Activated T-cell treated with anti-CD3 and anti-CD28 coated beads, Interleukin-2, amount 50 U/mL, for 1 hour (primary cell): ENCODE measurements around the gene ANGPTL2.

Experiments
- DNase-seq: peaks from one replicate; pipeline ENCODE4 v3.0.0-alpha.2; 2020

Gene ANGPTL2

GRCh38 chr9:127116088-127116726, 6.2 kb downstream of the ANGPTL2 start:
- DNase-seq, result no peak

DNA sequence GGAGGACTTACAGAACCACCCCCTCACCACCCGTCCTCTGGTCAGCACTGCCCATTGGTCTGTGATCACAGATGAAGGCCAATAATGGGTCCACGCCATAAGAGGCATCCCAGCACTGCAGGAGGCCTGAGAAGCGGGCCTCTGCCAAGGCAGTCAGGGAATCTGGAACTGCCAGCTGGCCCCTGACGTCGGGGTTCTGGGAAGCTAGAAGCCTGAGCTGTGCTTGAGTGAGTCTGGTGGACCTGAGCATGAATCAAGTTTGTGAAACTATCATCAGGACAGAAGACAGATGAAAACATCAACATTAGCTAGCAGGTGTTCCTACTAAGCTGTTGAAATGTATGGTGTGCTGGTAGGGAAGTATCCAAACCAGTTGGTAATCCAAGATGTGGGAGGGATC, 7.8 kb downstream of the ANGPTL2 start:
- no peak for DNase-seq

DNA sequence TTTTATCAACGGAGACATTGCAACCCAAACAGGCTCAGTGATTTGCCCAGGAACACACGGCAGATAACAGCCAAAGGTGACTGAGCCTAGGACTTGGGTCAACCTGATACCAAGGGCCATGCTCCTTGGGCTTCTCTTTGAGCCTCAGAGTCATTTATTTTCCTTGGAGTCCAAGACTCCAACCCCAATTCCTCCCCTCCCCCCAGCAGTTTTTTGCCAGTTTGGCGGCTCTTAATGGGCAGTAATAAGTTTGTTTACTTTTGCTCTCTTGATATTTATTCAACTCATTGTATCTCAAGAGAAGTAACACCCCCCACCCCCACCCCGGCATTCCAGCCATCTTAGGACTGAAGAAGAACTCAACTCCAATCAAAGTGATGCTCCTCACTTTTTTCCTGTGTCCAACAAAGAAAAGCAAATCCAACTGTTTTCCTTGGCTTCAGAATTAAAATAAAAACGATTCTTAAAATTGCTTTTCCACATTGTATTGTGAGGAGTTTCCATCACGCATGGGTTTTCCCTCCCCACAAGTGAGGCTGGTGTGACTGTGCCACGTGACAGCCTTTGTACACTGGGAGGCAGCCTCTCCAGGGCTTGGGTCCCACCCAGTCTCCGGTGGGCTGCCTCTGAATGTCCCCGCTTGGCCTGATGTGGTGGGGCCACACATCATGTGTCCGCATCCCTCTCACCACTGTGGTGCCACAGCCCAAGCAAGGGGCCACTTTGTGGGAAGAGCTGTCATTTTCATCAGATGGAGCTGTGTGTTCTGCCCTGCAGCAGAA, 9.1 kb downstream of the ANGPTL2 start:
- DNase-seq, result no peak

GRCh38 chr9:127112735-127113161, 9.7 kb downstream of the ANGPTL2 start:
- DNase-seq, result no peak

DNA sequence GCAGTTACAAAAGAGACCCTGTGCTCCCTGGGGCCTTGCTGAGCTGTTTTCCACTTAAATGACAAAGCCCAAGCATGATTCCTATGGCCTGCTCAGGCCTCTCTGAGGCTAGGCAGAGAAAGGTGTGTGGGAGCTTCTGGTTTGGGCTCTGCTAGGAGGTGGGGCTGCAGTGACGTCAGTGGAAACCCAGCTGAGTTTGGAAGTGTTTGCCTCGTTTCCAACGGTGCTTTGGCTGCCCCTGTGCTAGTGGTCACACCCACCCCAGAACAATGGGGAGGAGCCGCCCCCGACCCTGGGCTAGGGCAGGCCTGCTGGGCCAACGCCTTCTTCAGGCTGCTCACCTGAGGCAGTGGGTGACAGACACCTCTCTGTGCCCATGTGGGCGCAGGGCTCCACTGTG, 10.4 kb downstream of the ANGPTL2 start:
- DNase-seq, result no peak

GRCh38 chr9:127109212-127109711, 13.2 kb downstream of the ANGPTL2 start:
- DNase-seq, result no peak

- DNase-seq, result no peak
These were observed 14.2 kb downstream of the ANGPTL2 start for GRCh38 chr9:127107929-127108876.

DNA sequence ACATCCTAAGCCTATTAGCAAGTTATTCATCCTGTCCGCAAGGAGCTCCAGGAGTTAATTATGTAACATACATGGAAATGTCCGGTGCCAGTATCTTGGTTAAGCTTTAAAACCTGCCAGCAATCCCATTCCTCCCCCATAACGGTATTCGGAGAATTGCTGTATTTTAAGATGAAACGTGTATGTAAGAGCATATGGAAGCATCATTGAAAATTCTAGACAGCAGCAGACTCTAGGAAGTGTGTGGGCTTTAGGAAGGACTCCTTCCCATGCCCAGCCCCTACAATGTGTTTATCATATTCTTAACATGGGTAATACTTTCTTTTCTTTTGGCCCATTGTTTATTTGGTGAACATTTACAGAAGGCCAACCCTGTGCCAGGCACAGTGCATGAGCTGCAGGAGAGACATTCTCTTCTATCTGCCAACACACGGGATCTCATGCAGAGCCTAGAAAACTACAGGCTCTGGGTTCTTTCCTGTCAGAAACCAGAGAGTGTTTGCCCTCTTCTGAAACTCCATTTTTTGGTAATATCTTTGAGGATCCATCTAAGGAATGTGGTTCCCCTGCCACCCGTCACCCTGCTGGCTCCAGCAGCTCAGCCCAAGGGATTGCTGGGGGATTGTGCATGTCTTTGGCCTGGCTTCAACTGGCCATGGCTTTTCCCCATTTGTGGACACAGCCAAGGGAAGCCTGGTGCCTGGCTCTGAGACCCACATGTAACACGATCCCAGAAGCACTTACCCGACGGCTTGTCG, 15.1 kb downstream of the ANGPTL2 start:
- DNase-seq, result no peak

GRCh38 chr9:127106466-127106855, 16.0 kb downstream of the ANGPTL2 start:
- no peak for DNase-seq

GRCh38 chr9:127105805-127106465, 16.5 kb downstream of the ANGPTL2 start:
- no peak for DNase-seq

- DNase-seq, result no peak
These were observed 17.7 kb downstream of the ANGPTL2 start for GRCh38 chr9:127104581-127105311.

GRCh38 chr9:127102788-127103187, 19.6 kb downstream of the ANGPTL2 start:
- no peak for DNase-seq

GRCh38 chr9:127102176-127102575, 20.3 kb downstream of the ANGPTL2 start:
- DNase-seq, result no peak

DNA sequence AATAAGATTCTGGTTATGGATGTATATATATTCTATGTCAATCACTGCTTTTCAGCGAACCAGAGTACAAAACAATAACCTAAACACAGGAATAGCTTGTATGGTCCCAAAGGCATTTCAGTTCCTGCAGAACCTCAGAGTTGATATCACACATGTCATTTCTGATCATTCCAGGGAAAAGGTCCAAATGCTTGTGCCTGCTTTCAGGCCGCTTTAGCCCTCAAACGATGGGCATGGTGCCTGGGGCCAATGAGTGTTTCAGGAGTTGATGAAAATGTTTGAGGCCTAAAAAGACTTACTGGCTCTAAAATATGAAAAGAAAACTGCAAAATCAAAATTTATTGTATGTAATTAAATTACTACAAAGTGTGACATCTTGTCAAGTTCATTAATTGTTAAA, 22.8 kb downstream of the ANGPTL2 start:
- no peak for DNase-seq

- no peak for DNase-seq
These were observed 23.4 kb downstream of the ANGPTL2 start for GRCh38 chr9:127098916-127099553.

DNA sequence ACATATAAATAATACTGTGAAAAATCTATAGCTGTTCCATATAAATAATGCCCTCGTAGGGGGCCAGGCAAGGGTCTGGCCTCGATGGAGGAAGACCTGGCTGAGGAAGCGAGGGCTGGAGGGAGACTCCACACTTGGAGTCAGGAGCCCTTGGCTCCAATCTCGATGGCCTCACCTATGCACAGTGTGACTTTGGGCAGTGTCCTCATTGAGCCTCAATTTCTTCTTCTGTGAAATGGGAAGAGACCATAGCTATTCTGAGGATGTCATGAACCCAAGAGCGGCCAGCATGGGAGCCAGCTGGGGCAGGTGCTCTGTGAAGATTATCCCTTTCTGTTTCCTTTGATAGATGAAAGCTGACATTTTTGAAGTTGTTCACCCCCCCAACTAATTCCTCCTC, 24.8 kb downstream of the ANGPTL2 start:
- no peak for DNase-seq

DNA sequence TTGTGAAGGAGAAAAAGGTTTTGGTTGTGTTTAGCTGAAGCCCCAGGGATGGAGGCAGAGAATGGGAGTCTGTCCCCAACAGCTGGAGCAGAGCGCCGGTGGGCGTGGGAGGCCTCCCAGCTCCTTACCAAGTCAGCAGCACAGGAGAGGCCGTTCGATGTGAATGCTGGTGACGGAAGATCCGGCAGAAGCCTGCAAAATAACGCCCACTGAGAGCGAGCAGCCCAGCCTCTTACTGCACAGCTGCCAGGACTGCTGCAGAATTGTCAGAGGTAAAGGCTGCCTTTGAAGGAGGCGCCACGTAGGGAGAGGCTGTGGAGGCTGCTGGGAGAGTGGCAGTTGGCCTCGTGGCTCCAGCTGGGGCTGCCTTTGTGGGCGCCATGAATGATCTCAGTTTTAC, 26.2 kb downstream of the ANGPTL2 start:
- DNase-seq, result no peak

DNA sequence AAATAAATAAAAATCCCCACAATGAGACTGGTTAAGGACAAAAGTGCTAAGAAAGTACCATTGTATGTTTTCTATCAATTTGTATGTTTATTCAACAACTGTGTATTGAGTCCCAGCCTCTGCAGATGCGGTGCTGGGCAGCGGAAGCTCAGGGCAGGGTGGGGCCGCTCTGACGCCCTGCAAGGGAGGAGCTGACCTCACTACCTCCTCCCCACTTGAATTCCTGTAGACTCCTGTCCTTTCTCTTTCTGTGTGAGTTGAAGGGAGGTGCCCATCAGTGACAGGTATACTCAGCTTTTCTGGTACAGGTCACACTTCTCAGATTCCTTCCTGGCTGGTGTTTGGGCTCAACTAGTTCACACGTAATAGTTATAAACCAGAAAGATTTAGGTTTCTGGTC, 27.0 kb downstream of the ANGPTL2 start:
- DNase-seq, result no peak

DNA sequence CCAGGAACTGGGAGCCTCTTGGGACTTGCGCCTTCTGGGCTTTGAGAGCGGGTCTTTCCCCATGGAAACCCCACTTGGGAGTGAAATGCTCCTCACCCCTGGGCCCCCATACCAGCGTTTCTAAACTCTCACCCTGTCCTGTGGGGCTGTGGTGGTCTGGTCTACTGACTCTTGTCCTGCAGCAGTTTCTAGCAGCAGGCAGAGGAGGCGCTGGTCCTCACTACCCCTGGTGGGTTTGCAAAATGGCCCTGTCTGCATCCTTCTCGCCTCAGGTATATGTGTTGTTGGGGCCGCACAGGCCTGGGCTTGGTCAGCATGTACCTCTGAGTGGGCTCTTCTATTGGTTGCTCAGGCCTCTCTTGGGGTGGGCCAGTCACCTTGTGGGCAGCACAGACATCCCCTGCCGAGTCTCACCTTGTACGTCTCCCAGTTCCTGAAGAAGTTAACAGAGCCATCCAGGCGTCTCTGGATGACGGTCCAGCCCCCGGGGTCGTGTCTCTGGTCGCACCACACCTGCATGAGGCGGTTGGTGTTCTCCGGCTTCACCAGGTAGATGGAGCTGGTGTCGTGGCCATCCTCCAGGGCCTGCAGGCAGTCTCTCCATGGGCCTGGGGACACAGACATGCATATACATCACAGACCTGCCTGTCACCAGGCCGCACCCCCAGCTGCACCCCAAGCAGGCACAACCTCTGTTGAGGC, 29.0 kb downstream of the ANGPTL2 start:
- no peak for DNase-seq

GRCh38 chr9:127092041-127092608, 30.3 kb downstream of the ANGPTL2 start:
- DNase-seq, result no peak
